ES-I3 (cell line): ENCODE results near the gene TP63.
"Not testable (repeated sequence)": the region's sequence is repeated elsewhere in the genome, so short reads cannot be mapped to it uniquely, and the experiment has no call there.

Source experiments
- H3K36me3 ChIP-seq: 2 replicates; pipeline ENCODE4 v1.6.1; 2013; ENCODE audit warnings: mild to moderate bottlenecking, low read length, control low read depth, moderate library complexity; ENCODE audit not compliant: insufficient read depth
- H3K4me1 ChIP-seq: 2 replicates; pipeline ENCODE4 v1.6.1; 2013; ENCODE audit warnings: mild to moderate bottlenecking, control low read depth, low read length; ENCODE audit not compliant: insufficient read depth
- H3K9ac ChIP-seq: 2 replicates; pipeline ENCODE4 v1.6.1; 2013; ENCODE audit warnings: low read depth, mild to moderate bottlenecking, low read length, moderate library complexity
- H3K9me3 ChIP-seq: 2 replicates; pipeline ENCODE4 v1.6.1; 2013; ENCODE audit warnings: mild to moderate bottlenecking, low read length, moderate library complexity; ENCODE audit not compliant: control insufficient read depth, insufficient read depth

Gene TP63

DNA sequence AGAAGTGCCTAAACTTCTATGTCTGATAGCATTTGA is at the start of gene TP63:
Gene TP63, plus strand, starts transcription at position 17 of the 36 bp plus-strand sequence. CDS start 127 bp downstream, outside the sequence.
- no peaks in the 10 kb centered on the region for H3K9me3 ChIP-seq
- no peaks in the 10 kb centered on the region for H3K36me3 ChIP-seq
- no peak within 1 kb of the TSS for H3K9ac ChIP-seq
- peaks cover 16% of the 10 kb centered on the region for H3K4me1 ChIP-seq

DNA sequence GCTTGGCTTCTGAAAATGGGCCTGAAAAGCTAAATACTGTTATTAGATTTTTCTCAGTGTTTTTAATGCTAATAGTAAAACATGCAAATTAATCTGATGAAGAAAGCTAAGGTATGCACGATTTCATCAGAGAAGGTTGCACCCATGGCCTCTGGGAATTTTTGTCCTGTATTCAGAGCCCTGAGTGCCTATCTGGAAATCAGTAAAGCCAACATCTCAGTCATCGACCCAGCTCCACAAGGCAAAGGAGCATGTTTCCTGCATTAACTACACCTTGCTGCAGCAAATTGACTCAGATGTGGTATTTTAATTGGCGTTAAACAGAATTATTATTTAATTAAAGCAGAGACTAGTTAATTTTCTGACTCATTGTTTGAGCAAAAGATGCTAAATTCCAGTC is 49.0 kb upstream of the TP63 start:
- H3K9ac ChIP-seq: no peak overlapping the region
- no peaks in the 10 kb centered on the region for H3K9me3 ChIP-seq

DNA sequence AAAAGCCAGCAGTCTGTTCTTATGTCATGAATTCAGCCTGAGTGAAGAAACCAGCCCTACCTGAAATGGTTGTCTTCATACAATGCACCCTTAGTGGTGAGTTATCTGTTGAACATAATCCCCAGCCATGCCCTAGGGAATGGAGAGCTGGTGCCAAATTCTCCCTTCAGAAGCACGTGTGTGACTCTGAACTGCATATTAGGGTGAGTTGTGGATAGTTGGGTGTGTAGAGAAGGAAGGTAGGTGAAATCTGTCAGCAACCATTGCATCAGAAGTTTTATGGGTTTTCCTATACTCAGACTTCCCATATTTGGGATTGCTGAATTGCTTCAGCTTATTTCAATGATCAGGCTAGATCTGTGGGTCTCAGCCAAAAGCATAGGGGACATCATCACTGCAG is 46.5 kb upstream of the TP63 start:
- Histone ChIP-seq H3K36me3 (no peaks in the 10 kb centered on the region), H3K9ac (no peak overlapping the region), H3K9me3 (no peaks in the 10 kb centered on the region), H3K4me1 (no peaks in the 10 kb centered on the region)

More for the DNA sequence above, 49.0 kb upstream of the TP63 start:
- H3K4me1 ChIP-seq: no peaks in the 10 kb centered on the region
- H3K36me3 ChIP-seq: no peaks in the 10 kb centered on the region

DNA sequence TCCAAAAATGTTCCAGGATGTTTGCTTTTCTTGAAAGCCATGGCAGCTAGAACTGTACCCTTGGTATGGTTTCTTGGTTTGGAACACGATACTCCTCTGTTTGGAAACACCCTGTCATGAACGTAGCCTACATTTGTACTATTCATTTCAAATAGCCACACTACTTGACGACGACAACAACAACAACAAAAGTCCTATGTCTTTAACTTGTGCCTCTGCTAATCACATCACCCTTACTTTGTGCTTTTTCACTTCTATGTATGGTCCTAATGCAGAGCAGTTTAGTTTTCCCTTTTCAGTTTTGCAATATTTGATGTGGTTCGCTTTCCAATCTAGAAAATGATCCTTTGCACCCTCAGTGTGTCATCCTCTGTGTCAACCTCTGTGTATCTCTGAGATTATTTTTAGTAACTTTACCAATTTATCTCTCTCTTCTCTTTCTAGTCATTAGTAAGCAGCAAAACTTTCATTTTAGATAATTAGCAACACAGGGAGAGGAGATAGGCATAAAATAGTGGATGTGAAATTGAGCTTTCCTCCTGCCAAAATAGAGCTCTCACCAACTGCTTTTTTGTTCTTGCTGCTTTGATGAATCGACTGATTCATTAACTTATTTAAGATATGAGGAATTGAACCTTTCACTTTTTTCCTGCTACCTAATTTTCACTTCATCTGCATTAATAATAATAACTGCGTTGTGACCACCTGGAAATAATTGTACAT is 44.1 kb upstream of the TP63 start:
- no peaks in the 10 kb centered on the region; the same call in 1 of the 2 replicates for H3K9me3 ChIP-seq
- H3K9ac ChIP-seq: no peak overlapping the region
- no peaks in the 10 kb centered on the region for H3K4me1 ChIP-seq
- H3K36me3 ChIP-seq: no peaks in the 10 kb centered on the region

DNA sequence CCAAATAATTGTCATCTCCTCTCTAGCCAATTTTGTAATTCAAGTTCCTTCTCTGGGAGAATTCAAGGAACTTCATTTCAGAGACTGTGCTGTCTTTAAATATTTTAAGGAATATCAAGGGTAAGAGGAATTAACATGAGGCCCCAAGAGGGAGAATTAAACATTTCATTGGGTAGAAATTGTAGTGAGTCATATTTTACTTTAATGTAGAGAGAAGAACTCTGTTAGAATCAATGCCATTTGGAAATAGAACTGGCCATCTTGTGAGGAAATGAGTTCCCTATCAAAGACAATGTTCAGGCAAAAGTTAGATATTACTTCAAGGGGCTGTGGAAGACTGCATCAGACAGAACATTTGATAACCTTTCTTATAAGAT is 43.5 kb upstream of the TP63 start:
- Histone ChIP-seq H3K4me1 (no peaks in the 10 kb centered on the region), H3K9ac (no peak overlapping the region), H3K36me3 (no peaks in the 10 kb centered on the region), H3K9me3 (no peaks in the 10 kb centered on the region; the same call in 1 of the 2 replicates)

DNA sequence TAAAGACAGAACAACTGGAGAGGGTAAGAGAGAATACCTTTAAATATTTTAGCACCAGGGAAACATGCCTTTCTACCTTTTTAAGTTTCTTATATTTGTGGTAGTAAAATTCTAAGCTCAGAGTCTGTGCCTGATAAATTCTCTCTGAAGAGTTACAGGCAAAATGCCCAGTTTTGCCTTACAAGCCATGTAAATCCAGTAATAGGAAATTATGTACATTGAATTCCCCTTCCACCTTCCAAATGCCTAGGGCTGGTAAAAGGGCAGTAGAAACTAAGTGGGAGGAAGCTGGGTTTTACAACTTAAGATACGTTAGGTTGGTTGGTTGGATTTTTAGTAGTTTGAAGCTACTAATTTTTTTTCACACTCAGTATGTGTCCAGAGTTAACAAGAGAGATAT is 43.1 kb upstream of the TP63 start:
- Histone ChIP-seq H3K36me3 (no peaks in the 10 kb centered on the region), H3K9me3 (no peaks in the 10 kb centered on the region; the same call in 1 of the 2 replicates), H3K4me1 (no peaks in the 10 kb centered on the region), H3K9ac (no peak overlapping the region)

DNA sequence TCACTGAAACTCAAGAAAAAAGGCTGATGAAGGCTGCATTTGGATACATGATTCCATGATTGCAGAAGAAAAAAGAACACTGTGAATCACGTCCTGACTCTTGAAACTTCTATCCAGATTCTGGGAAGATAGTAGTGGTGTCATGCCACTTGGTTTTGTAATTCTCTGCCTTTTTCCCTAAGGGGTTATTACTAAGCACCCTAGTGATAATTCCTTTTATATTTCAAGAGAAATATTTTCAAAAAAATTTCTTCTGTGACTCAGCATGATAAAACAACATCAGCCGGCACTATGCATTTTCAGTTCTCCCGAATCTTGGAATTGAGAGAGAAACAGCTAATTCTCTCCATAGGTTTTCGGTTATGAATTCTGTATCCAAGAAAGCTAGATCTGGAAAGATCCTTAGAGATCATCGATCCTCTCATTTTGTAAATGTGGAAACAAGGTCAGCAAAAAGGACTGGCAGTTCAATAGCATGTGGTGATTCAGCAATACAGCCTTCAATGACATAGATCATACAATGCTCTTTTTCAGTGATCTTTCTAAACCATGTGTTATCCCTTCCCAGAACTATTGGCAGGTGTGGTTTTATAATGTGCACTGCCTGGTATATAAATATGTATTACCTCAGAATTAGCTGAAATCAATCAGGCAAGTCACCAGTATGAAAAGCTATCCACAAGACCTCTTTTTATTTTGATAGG is 42.6 kb upstream of the TP63 start:
- H3K9ac ChIP-seq: no peak overlapping the region
- H3K9me3 ChIP-seq: no peaks in the 10 kb centered on the region; the same call in 1 of the 2 replicates
- no peaks in the 10 kb centered on the region for H3K36me3 ChIP-seq
- no peaks in the 10 kb centered on the region for H3K4me1 ChIP-seq

DNA sequence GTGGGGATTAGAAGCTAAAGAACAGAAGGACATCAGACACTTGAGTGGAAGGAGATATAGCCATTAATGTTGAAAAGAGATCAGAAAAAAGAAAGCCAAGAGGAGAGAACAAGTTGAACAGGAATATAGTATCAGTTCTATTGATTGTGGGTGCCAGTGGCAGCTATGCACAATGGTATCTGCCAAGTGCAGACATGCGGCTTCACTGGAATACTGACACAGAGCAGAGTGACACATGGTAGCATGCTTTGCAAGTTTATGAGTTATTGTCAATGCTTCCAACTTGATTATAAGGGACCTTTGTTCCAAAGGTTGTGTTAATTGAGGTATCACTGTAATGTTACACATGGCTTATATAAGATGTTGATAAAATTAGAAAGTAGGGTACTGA is 42.0 kb upstream of the TP63 start:
- no peaks in the 10 kb centered on the region; the same call in 1 of the 2 replicates for H3K9me3 ChIP-seq
- no peaks in the 10 kb centered on the region for H3K4me1 ChIP-seq
- no peaks in the 10 kb centered on the region for H3K36me3 ChIP-seq
- no peak overlapping the region for H3K9ac ChIP-seq

DNA sequence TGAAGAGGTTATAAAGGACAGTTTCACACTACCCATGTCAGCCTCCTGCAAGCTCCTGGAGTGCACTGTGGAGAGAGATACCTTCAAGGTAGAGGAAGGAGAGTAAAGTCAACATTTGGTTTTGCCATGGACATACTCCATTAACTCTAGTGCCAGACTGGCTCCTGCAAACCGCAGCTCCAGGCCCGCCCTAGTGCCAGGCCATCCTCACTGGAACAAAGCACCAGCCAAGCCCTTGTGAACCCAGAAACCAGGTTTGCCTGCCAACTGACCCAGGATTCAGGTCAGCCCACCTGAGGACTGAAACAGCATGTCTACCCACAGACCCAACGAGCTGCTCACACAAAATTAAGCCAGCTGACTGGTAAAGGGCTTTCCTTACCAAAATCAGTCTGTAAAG is 41.0 kb upstream of the TP63 start:
- Histone ChIP-seq H3K9ac (no peak overlapping the region), H3K9me3 (no peaks in the 10 kb centered on the region; the same call in 1 of the 2 replicates), H3K36me3 (no peaks in the 10 kb centered on the region), H3K4me1 (no peaks in the 10 kb centered on the region)

DNA sequence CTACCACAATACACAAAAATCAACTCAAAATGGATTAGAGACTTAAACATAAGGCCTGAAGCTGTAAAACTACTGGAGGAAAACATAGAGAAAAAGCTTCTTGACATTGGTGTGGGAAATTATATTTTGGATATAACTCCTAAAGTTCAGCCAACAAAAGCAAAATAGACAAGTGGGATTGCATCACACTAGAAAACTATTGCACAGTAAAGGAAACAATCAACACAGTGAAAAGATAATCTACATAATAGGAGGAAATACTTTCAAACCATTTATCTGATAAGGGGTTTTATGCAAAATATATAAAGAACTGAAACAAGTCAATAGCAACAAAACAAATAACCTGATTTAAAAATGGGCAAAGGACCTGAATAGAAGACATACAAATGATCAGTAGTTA is 37.6 kb upstream of the TP63 start:
- no peaks in the 10 kb centered on the region for H3K4me1 ChIP-seq

DNA sequence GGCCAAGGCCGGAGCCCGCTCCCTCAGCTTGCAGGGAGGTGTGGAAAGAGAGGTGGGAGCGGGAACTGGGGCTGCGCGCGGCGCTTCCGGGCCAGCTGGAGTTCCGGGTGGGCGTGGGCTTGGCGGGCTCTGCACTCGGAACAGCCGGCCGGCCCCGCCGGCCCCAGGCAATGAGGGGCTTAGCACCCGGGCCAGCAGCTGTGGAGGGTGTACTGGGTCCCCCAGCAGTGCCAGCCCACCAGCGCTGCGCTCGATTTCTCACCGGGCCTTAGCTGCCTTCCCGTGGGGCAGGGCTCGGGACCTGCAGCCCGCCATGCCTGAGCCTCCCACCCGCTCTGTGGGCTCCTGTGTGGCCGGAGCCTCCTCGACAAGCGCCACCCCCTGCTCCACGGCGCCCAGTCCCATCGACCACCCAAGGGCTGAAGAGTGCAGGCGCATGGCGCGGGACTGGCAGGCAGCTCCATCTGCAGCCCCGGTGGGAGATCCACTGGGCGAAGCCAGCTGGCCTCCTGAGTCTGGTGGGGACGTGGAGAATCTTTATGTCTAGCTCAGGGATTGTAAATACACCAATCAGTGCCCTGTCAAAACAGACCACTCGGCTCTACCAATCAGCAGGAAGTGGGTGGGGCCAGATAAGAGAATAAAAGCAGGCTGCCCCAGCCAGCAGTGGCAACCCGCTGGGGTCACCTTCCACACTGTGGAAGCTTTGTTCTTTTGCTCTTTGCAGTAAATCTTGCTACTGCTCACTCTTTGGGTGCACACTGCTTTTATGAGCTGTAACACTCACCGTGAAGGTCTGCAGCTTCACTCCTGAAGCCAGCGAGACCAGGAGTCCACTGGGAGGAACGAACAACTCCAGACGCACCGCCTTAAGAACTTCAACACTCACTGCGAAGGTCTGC is 34.9 kb upstream of the TP63 start:
- not testable (repeated sequence) for H3K4me1 ChIP-seq, H3K9ac ChIP-seq, H3K9me3 ChIP-seq

More for the DNA sequence above, 37.6 kb upstream of the TP63 start:
- no peak overlapping the region for H3K9ac ChIP-seq
- no peaks in the 10 kb centered on the region; the same call in 1 of the 2 replicates for H3K9me3 ChIP-seq
- no peaks in the 10 kb centered on the region for H3K36me3 ChIP-seq

DNA sequence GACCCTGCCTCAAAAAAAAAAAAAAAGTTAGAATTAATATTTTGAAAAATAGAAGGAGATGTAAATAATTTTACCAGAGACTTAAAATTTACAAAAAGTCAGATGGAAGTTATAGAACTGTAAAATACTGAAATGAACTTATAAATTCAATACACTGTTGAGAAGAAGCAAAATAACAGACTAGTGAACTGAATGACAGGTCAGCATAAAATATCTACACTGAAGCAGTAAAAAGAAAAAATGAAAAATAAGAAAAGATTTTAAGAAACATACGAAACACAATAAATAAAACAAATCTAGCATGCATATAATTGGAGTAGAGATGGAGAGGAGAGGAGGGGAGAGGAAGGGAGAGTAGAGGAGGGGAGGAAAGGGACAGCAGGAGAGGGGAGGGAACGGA is 33.3 kb upstream of the TP63 start:
- Histone ChIP-seq H3K9ac (no peak overlapping the region), H3K4me1 (no peaks in the 10 kb centered on the region), H3K9me3 (no peaks in the 10 kb centered on the region), H3K36me3 (no peaks in the 10 kb centered on the region)

More for the DNA sequence above, 34.9 kb upstream of the TP63 start:
- H3K36me3 ChIP-seq: not testable (repeated sequence)

DNA sequence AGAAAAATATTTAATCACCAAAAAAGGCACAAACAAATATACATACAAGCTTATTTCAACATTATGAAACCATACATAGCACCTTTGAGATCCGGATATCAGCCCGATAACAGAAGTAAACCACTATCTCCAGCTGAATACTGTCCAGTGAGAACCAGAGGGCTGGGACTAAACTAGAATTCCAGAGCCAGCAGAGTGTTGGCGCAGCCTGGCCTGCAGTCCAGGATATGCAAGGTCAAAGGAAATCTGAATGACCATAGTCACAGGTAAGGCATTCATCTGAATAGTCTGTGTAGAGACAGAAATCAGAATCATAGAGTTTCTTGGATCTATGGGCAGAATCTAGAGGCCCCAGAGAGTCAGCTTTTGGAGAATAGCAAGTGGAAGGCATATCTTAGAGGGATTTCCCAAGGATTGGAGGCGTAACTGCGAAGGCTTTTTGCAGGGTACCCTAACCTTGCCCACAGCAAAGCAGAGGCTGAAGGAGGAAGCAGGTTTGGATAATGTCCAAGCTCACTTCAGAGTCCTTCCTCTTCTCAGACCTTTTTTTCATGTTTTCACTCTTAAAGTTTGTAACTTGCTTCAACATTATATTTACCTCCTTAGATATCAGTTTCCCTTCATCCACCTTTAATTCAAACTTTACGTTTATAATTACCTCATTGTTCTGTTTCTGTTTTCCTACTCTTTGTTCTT is 32.5 kb upstream of the TP63 start:
- H3K36me3 ChIP-seq: no peaks in the 10 kb centered on the region
- H3K9ac ChIP-seq: no peak overlapping the region
- H3K4me1 ChIP-seq: no peaks in the 10 kb centered on the region
- H3K9me3 ChIP-seq: no peaks in the 10 kb centered on the region

DNA sequence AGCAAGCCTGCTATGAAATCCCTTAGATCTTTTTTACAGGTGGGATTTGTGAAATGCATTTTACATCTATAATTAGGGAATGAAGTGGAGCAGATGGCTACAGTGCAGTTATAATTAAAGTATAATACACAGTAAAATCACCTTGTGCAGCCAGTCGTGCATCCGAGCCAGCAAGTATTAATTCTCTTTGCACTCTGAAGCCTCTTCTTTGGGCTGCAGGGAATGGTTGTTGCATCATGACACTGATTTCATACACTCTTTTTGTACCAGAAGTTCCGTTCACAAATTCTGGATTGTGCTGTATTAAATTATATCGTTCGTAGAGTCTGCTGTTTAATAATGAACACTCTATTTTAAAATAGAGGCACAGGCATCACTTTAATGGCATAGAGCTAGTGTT is 28.7 kb upstream of the TP63 start:
- no peaks in the 10 kb centered on the region for H3K4me1 ChIP-seq
- H3K36me3 ChIP-seq: no peaks in the 10 kb centered on the region
- no peak overlapping the region for H3K9ac ChIP-seq
- H3K9me3 ChIP-seq: no peaks in the 10 kb centered on the region; the same call in 1 of the 2 replicates
